Measurements from ENCODE around the gene KCTD3.

Gene KCTD3

GRCh38 chr1:215566556-215567490 lies at the start of gene KCTD3:
TSS of gene KCTD3 (plus strand) at chr1:215567304. CDS start at chr1:215567686, 382 bp downstream.
- peak; percentile 83 for DNase-seq (ENCODE audit: low spot score)

- DNase-seq (ENCODE audit: low spot score), result peak; percentile 15
Observed at GRCh38 chr1:215517441-215517891, 49.6 kb upstream of the KCTD3 start.

GRCh38 chr1:215518594-215518993 lies 48.5 kb upstream of the KCTD3 start:
- no peak for DNase-seq (ENCODE audit: low spot score)

- no peak for DNase-seq (ENCODE audit: low spot score)
Observed at GRCh38 chr1:215521279-215521678, 45.8 kb upstream of the KCTD3 start.

GRCh38 chr1:215523128-215523861 lies 43.8 kb upstream of the KCTD3 start:
- DNase-seq (ENCODE audit: low spot score), result no peak

- no peak for DNase-seq (ENCODE audit: low spot score)
Observed at GRCh38 chr1:215523906-215524305, 43.2 kb upstream of the KCTD3 start.

- peak; percentile 21 for DNase-seq (ENCODE audit: low spot score)
Observed at GRCh38 chr1:215526147-215526845, 40.8 kb upstream of the KCTD3 start.

- no peak for DNase-seq (ENCODE audit: low spot score)
Observed at GRCh38 chr1:215526846-215527151, 40.3 kb upstream of the KCTD3 start.

- DNase-seq (ENCODE audit: low spot score), result no peak
Observed at GRCh38 chr1:215529111-215529510, 38.0 kb upstream of the KCTD3 start.

- DNase-seq (ENCODE audit: low spot score), result no peak
Observed at GRCh38 chr1:215529571-215529970, 37.5 kb upstream of the KCTD3 start.

GRCh38 chr1:215530401-215530984 lies 36.6 kb upstream of the KCTD3 start:
- no peak for DNase-seq (ENCODE audit: low spot score)

GRCh38 chr1:215539803-215540570 lies 27.1 kb upstream of the KCTD3 start:
- DNase-seq (ENCODE audit: low spot score), result no peak

- no peak for DNase-seq (ENCODE audit: low spot score)
Observed at GRCh38 chr1:215542301-215542700, 24.8 kb upstream of the KCTD3 start.

- DNase-seq (ENCODE audit: low spot score), result no peak
Observed at GRCh38 chr1:215543191-215543606, 23.9 kb upstream of the KCTD3 start.

- no peak for DNase-seq (ENCODE audit: low spot score)
Observed at GRCh38 chr1:215543806-215544205, 23.3 kb upstream of the KCTD3 start.

- no peak for DNase-seq (ENCODE audit: low spot score)
Observed at GRCh38 chr1:215544566-215544965, 22.5 kb upstream of the KCTD3 start.

GRCh38 chr1:215545096-215545495 lies 22.0 kb upstream of the KCTD3 start:
- DNase-seq (ENCODE audit: low spot score), result no peak

GRCh38 chr1:215547011-215547410 lies 20.1 kb upstream of the KCTD3 start:
- DNase-seq (ENCODE audit: low spot score), result no peak

GRCh38 chr1:215551806-215552205 lies 15.3 kb upstream of the KCTD3 start:
- no peak for DNase-seq (ENCODE audit: low spot score)

GRCh38 chr1:215554865-215555264 lies 12.2 kb upstream of the KCTD3 start:
- no peak for DNase-seq (ENCODE audit: low spot score)

- DNase-seq (ENCODE audit: low spot score), result no peak
Observed at GRCh38 chr1:215555531-215555930, 11.6 kb upstream of the KCTD3 start.

All from putamen (tissue), 1 donor.